HL-60/S4 treated with retinoic acid at 250 ng/mL for 4 days and 3 days (cell line): ENCODE results near the gene YARS1.
"Not testable (repeated sequence)": the region's sequence is repeated elsewhere in the genome, so short reads cannot be mapped to it uniquely, and the experiment has no call there.

Experiments
- in situ Hi-C: fragments of 300-500 bp; cut with MboI; formaldehyde crosslinking; loops from 2 replicates; pipeline ENCODE4 v1.7.0; 2022; ENCODE audit warnings: low sequenced_read_pairs

Gene YARS1

DNA sequence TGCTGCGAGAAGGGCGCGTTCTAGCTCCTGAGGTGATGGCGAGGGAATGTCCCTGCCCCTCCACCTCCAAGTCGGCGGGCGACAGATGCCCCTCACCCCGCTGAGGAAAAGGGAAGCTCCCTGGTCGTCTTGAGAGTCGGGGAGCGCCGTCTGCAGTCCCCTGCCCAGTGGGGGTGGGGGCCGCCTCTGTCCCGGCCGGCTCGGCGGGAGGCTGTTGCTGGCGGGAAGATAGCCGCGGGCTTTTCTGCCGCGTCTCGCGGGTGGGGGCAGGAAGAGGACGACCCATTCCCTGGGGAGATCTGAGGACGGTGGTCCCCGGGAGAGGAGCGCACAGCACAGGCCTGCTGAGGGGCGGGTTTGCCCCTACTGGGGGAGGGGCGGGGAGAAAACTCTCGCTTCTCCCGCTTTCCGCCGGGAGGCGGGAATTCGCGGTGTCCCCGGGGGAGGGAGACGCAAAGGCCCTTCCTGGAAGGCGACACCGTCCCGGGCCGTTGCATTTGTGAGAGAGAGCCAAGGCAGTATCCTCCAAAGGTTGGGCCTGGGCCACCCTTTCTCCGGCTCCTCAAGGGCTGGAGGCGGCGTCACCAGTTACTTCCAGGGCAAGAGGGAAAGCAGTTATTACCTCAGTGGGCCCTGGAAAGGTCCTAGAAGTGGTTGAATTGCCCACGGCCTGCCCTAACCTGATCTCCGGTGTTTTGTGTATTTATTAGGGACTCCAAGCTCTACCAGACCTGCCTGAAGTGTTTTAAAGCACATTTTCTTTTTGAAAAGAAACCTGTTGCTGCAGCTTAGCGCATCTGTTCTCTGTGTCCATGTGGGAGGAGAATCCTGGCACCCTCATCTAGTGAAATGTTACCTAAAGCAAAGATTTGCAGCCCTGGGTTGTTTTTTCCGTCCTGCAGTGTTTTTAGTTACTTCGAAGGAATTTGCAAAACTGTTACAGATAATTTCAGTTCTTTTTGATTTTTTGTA, 943 bp upstream of the YARS1 start:
- in situ Hi-C loops: no loop called here

DNA sequence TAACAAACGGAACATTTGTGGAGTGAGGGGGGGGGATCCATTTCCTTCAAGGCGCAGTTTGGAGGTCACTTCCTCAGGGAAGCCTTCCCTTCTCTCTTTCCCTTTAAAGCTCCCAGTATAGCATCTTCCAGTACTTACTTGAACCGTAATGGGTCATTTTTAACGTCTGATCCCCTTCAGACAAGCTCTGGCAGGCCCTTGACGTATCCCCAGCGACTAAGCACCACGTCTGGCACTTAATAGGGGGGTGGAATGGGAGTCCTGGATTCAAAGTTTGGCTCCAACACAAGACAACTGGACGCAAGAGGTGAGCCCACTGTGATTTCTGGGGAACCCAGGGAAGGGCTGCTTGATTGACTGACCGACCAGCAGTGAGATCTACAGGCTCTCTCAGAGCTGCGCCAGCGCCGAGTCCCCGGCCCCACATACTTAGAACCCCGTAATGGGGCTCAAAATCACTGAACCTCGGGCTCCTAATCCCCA, 441 bp downstream of the YARS1 start:
- in situ Hi-C loops: no loop called here

DNA sequence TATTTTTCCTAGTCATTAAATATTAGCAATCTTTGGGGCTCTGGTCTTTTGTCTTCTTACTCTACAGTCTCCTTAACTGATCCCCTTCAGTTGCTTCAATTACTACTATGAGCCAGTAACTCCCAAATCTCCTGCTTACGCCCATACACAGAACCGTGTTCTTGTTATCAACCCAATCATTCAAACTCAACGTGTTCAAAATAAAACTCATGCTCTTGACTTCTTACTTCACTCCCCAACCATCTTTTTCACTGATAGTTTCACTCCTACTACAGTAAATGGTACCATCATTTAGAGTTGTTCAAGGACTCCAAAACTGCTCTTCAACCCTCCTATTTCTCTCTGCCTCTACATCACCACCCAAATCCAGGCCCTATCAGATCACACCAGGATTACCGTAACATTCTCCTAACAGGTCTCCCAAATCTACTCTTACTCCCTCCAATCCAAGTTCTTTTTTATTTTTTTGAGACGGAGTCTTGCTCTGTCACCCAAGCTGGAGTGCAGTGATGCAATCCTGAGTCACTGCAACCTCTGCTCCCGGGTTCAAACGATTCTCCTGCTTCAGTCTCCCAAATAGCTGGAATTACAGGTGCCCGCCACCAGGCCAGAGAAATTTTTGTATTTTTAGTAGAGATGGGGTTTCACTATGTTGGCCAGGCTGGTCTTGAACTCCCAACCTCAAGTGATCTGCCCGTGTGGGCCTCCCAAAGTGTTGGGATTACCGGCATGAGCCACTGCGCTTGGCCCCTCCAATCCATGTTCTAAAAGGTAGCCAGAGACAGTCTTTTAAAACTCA, 3.0 kb downstream of the YARS1 start:
- in situ Hi-C loops: no loop called here

DNA sequence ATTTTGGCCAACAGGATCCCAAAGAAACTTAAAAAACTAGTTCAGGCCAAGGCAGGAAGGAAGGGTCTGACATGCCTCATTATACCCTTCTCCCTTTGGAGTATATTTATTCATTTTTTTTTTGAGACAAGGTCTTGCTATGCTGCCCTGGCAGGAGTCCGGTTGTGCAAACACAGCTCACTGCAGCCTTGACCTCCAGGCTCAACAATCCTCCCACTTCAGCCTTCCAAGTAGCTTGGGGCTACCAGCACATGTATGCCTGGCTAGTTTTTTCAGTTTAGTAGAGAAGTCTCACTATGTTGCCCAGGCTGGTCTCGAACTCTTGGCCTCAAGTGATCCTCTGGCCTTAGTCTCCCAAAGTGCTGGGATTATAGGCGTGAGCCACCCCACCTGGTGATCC, 5.2 kb downstream of the YARS1 start:
- in situ Hi-C loops: no loop called here

DNA sequence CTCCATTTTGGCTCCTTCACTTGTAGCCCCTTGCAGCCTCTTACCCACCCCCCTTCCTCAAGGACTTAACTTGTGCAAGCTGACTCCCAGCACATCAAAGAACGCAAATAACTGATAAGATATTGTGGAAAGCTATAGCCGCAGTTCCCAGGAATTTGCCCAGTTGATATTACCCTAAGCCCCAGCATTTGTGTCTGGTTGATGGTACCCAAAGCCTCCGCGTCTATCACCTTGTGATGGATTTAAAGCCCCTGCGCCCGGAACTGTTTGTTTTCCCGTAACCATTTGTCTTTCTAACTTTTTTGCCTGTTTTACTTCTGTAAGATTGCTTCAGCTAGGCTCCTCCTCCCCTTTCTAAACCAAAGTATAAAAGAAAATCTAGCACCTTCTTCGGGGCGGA, 5.9 kb downstream of the YARS1 start:
- in situ Hi-C loops: no loop called here

DNA sequence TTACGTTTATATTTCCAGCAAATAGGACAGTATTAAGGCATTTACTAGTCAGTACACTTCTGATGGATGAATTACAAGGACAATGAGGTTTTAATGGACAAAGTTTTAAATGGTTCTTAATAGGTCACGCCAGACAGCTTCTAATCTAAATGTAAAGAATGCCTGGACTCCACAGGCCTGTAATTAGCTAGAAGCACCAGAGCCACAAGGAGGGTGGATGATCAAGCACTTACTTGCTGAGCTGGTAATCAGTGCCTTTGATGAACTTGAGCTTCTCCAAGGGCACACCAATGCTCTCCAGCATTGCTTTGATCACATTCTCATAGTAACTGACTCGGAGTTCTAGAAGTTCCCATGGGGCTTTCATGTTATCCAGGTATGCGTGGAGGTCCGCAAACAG, 6.8 kb downstream of the YARS1 start:
- in situ Hi-C loops: no loop called here

DNA sequence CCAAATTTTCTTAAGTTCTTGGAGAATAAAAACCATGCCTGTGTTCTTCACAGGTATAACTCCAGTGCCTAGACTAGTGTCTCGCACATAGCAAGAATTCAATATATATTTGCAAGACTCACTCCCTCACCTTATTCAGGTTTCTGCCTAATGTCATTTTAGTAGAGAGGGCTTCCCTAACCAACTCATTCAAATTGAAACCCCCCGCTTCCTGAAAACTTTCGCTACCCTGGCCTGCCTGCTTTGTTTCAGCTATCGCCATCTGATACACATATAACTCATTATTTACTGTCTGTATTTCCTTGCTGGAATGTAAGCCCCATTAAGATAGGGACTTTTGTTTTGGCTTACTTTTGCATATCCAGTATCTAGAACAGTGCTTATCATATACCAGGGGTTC, 8.6 kb downstream of the YARS1 start:
- in situ Hi-C loops: no loop called here

DNA sequence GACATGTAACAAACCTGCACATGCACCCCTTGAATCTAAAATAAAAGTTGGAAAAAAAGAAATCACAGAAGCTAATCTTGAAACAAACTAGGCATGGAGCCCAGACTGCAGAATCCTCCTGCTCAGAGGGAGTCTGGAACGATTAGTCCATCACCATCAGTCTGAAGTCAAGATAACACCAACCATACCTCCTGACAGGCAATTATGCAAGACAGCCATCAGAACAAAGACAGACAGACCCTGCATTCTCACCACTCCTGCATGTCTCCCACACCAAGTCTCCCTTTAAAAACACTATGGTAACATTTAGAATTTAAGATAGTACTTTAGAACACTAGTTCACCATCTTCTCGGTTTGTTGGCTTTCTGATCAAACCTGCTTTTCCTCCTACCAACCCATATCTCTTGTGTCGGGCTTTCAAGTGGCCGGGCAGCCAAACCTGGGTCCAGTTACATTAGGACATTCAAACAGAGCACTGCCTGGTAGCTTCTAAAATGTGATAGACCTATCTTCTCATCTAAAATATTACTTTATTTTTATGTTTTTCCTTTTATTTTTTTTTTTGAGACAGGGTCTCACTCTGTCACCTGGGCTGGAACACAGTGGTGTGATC, 10.1 kb downstream of the YARS1 start:
- in situ Hi-C loops: no loop called here

DNA sequence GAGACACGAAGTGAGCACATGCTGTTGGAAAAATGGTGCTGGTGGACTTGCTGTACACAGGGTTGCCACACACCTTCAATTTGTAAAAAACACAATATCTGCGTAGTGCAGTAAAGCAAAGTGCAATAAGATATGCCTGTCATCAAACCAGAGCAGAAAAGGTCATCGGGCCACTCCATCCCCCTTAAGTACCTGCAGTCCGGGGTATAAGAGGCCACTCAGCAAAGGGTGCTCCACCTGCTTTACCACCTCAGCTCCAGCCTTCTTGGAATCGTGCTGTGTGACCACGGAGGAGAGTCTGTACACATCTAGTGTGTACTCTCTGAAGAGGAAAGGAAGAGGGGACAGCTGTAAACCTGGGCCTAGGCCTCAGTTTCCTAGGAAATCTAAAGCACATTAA, 10.9 kb downstream of the YARS1 start:
- in situ Hi-C loops: no loop called here

DNA sequence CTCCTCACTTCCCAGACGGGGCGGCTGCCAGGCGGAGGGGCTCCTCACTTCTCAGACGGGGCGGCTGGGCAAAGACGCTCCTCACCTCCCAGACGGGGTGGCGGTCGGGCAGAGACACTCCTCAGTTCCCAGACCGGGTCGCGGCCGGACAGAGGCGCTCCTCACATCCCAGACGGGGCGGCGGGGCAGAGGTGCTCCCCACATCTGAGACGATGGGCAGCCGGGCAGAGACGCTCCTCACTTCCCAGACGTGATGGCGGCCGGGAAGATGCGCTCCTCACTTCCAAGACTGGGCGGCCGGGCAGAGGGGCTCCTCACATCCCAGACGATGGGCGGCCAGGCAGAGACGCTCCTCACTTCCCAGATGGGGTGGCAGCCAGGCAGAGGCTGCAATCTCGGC, 12.7 kb downstream of the YARS1 start:
- in situ Hi-C loops: not testable (repeated sequence)

DNA sequence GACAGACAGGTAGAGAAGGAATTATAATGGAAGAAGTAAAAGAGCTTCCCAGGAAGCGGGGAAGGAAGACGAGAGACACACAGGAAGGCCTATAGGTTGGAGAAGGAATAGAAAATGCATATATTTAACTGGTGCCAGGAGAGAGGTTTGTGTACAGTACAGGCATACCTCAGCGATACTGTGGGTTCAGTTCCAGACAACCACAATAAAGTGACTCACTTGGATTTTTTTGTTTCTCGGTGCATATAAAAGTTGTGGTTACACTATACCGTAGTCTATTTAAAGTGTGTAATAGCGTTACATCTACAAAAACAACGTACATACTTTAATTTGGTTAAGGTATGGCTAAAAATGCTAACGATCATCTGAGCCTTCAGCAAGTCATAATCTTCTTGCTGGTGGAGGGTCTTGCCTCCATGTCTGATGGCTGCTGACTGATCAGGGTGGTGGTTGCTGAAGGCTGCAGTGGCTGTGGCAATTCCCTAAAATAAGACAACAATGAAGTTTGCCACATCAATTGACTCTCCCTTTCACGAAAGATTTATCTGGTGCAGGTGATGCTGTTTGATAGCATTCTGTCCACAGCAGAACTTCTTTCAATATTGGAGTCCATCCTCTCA, 16.0 kb downstream of the YARS1 start:
- in situ Hi-C loops: no loop called here

DNA sequence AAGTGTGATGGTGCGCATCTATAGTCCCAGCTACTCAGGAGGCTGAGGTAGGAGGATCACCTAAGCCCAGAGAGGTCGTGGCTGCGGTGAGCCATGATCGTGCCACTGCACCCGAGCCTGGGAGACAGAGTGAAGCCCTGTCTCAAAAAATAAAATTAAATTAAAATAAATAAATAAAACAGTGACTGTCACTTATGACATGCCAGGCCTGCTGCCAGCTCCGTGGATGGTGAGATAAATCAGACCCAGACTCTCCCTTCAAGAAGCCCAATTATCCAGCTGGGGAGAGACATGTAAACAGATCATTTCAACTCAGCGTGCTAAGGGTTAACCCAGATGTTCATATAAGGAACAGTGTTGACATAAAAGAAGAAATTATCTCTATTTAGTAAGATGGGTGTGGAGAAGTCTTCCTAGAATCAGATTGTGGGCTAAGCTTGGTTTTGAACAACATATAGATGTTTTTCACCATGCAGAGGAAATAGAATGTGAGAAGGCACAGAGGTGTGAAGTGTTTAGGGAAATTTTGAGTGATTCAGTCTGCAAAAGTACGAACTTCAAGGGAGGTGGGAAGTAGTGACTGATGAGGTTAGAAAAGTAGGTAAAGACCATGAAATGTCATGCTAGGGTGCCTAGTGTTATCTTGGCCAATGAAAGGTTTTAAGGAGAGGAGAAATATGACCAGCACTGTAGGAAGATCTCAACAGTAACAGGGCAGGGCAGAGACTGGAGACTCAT, 18.3 kb downstream of the YARS1 start:
- in situ Hi-C loops: no loop called here

DNA sequence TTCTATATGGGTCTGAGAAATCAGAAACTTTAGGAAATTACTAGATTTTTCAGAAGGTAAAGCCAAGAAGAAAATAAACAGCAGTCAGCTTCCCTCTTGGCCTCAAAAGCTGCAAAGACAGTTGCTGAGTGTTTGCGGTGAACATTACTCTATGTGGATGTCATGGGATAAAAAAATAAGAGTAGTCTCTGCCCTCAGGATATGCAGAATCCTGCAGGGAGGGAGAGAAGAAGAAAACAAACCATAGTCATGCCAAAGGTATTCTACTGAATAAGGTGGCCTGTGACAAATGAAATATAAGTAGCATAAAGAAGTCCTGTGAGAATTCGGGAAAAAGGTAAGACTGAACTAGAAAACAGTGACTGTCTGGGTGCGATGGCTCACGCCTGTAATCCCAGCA, 19.0 kb downstream of the YARS1 start:
- in situ Hi-C loops: no loop called here

DNA sequence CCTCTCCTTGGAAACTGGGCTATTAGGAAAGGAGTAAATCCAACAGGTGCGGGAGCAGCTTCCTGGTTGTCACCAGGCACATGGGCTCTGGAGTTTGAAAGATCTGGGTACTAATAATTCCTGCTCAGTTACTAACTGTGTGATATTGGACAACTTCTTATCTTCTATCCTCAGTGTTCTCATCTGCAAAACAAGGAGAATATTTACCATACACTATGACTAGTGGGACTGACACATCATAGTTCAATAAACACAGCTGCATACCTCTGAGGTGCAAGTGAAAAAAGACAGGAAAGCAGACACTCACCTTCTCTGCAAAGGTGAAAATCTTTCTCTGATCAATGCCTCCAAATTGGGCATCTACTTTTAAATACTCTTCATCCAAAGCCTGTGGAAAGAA, 19.7 kb downstream of the YARS1 start:
- in situ Hi-C loops: no loop called here

DNA sequence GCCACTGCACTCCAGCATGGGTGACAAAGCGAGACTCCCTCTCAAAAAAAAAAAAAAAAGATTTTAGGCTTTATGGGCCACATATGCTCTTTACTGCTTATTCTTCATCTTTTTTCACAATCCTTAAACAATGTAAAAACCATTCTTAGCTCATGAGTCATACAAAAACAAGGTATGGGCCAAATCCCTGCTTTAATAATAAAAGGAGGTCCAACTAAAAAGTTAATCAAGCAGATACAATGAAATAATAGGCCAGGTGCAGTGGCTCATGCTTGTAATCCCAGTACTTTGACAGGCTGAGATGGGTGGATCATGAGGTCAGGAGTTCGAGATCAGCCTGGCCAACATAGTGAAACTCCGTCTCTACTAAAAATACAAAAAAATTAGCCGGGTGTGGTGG, 21.4 kb downstream of the YARS1 start:
- in situ Hi-C loops: not testable (repeated sequence)

DNA sequence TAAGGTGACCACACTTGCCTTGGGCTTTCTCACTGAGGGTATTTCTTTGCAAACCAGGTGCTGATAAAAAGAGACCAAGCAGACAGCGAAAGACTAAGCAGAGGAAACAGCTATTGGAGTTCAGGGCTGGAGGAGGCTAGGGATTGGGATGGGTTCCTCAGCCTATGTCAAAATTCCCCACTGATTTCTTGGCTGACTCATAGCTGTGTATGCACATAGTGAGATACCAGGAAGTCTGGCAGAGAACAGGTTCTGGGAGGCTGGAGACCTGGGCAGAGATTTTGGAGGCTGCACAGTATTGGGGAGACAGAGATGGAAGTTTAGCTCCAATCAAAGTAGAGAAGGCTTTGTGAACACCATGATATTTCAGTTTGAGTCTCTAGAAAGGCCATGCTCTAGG, 25.3 kb downstream of the YARS1 start:
- in situ Hi-C loops: no loop called here

DNA sequence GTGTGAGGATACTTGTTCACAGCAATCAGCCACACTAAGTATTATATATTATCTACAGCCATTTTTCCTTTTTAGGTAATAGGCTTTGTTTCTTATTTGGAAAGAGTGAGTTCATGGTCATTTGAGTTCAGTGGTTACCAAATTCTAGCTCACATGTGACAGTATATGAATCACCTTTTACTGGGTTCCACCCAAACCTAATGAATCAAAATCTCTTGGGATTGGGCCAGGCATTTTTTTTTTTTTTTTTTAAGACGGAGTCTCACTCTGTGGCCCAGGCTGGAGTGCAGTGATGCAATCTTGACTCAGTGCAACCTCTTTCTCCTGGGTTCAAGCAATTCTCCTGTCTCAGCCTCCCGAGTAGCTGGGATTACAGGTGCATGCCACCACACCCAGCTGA, 27.8 kb downstream of the YARS1 start:
- in situ Hi-C loops: not testable (repeated sequence)

DNA sequence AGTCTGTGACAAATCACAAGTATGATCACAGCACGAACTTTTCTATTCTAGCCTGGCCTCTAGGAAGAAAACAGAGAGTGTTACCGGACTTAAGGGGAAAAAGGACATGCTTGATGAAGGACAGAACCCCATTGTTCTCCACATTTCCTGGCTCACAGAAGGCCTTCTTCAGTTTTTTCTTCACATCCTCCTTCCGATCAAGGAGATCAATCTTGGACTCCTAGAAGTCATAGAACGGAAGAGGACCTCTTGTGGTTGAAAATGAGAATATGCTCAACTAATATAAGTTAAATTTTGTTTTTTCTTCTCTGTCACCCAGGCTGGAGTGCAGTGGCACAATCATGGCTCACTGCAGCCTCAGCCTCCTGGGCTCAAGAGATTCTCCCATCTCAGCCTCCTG, 30.3 kb downstream of the YARS1 start:
- in situ Hi-C loops: no loop called here

DNA sequence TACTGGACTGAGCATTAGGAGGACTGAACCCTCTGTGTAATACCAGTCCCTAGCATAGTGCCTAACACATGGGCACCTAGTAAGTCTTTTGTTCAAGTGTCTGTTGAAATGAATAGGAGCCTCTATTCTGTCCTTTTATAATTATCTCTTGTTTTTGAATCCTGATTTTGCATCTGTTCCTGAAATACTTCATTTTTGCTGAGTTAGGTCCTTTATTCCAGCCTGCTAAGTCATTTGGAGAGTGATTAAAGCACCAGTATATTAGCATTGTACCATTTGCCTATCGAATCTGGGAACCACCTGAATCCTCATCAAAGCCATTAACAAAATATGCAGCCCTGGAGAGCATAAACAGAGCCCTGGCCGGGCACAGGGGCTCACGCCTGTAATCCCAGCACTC, 32.3 kb downstream of the YARS1 start:
- in situ Hi-C loops: no loop called here

DNA sequence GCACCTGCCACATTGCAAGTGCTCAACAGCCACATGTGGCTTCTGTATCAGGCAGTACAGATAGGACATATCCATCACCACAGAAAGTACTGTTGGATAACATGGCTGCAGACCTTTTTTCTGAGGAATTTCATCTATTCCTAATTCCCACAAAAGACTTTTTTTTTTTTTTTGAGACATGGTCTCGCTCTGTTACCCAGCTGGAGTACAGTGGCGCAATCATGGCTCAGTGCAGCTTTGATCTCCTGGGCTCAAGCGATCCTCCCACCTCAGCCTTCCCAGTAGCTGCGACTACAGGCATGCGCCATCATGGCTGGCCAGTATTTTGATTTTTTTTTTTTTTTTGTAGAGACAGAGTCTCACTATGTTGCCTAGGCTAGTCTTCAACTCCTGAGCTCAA, 33.3 kb downstream of the YARS1 start:
- in situ Hi-C loops: no loop called here
